Subcutaneous adipose tissue (tissue), 4 donors: ENCODE data around the gene ZXDA. TPM values are rescaled to one million over a fixed set of nuclear protein-coding genes. Genes with fewer than 3 reads are reported as not detected.

Experiments
- total RNA-seq, 4 donors: library from RNA; depleted of rRNA; stranded (reverse); fragments of >200 nt; gene quantifications; one replicate each; pipeline ENCODE4 v1.1.0, GENCODE V29; 2016
- TF ChIP-seq, protein P1 (sequence below): fragments of 450-650 bp; IDR thresholded peaks from one replicate; pipeline ENCODE4 v1.5.1; 2016; ENCODE audit warnings: low read depth, mild to moderate bottlenecking, control low read depth, antibody characterized with exemption, moderate library complexity

ZXDA gene
- total RNA-seq, 4 donors from 2014 or later: 6.5 to 10.2 (median 7.4) TPM

DNA sequence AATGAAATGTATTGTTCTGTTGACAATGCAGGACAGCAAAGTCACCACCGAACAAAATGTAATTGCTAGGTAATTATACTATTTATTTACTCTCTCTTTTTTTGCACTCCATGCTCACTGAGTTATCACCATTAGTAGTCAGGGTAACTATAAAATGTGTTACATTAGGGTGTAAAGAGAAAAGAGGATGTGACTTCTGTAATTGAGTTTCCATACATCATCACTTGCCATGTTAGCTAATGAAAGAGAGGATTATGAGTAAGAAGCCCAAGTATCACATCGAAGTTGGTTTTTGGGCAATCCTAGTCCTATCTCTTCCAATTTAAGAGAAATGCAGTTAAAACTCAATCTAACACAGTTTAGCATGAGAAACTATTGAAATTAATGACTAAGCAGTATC is 7.6 kb downstream of the ZXDA start:
- TF ChIP-seq, protein P1, sequence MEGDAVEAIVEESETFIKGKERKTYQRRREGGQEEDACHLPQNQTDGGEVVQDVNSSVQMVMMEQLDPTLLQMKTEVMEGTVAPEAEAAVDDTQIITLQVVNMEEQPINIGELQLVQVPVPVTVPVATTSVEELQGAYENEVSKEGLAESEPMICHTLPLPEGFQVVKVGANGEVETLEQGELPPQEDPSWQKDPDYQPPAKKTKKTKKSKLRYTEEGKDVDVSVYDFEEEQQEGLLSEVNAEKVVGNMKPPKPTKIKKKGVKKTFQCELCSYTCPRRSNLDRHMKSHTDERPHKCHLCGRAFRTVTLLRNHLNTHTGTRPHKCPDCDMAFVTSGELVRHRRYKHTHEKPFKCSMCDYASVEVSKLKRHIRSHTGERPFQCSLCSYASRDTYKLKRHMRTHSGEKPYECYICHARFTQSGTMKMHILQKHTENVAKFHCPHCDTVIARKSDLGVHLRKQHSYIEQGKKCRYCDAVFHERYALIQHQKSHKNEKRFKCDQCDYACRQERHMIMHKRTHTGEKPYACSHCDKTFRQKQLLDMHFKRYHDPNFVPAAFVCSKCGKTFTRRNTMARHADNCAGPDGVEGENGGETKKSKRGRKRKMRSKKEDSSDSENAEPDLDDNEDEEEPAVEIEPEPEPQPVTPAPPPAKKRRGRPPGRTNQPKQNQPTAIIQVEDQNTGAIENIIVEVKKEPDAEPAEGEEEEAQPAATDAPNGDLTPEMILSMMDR: no peak

DNA sequence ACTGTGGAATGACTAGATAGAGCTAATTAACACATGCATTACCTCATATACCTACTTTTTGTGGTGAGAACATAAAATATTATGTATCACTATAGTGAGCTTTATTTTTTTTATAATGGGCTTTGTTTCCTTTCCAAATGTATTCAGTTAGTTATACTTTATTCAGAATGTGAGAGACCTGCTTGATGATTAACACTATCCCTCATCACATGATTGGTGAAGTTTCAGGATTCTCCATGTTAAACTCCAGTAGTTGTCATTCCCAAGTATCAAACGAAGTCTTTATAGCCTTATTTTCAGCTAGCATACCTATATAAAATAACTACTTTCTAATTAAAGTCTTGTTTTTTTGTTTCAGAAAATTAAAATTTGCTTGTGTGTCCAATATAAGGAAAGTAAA is 8.8 kb downstream of the ZXDA start:
- TF ChIP-seq, protein P1: no peak

DNA sequence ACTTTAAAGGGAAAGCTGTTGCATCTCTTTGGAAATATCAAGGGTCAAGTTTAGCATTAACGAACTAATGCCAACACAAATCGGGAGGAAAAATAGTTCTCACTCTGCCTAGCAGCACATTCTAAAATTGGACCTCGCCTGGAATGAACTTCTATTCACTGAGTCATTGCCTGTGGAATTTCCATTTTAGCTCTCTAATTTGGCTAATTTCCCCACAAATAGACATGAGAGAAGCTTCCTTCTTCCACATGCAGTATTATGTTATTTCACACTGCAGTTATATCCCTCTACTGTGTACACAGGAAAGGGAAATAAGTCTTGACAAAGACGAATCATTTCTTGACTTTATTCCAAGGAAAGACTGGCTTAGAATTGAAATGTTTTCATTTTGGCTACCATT is 9.3 kb downstream of the ZXDA start:
- TF ChIP-seq, protein P1: no peak

DNA sequence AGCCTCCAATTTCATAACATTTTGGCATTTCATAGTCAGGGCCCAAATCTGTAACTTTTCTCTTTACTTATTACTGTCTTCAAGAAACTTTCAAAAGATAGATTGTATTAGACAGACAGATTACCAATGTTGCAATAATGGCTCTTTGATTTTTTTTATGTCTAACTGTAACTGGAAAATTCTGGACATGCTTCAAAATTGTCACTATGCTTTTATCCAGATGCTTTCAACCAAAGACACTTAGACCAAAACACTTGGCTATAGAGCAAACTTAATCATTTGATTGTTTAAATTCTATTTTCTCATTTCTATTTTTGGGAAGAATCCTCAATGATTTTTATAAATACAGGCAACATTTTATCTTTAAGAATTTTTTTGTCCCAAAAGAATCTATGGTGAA is 10.4 kb downstream of the ZXDA start:
- TF ChIP-seq, protein P1: no peak

DNA sequence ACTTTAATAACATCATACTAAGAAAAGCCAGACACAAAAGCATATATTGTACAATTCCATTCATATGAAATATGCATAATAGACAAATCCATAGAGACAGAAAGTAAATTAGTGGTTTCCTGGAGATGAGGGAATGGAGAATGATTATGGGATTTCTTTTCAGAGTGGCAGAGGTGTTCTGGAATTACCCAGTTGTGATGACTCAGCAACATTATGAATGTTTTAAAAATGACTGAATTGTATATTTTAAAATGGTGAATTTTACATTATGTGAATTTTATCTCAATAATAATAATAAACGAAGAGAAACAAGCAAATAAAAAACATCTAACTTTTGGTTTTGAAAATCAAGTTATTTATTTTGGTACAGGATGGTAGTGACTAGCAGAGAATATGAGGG is 11.2 kb downstream of the ZXDA start:
- TF ChIP-seq, protein P1: no peak

DNA sequence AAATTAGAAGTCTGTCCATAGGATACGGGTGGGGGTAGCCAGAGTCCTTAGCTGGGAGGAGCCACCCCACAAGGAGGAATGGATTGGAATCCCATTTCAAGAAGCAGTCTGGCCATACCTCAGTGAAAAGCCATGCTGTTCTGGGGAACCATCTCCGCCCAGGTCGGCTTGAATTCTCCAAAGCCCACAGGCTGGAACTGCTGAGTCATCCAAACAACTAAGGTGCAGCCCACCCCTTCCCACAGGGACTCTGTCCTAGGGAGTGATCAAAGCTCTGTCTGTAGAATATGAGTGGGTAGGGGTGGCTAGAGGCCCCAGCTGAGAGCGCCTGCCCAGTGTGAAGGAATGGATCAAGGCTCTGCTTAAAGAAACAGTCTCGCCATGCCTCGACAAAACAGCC is 38.8 kb downstream of the ZXDA start:
- TF ChIP-seq, protein P1: no peak

Other genes with a start within 250 kb of the ZXDA start
- gene NLRP2B, start 230.2 kb downstream of the ZXDA start, total RNA-seq: not detected